Activated CD8-positive, alpha-beta T cell treated with anti-CD3 and anti-CD28 coated beads, Interleukin-2, amount 10 ng/mL, durations not matched to agents 7 days and 5 days (primary cell): Measurements from ENCODE around the gene MACROD2. TPM values are rescaled to one million over a fixed set of nuclear protein-coding genes. Genes with fewer than 3 reads are reported as not detected.

Experiments used
- ATAC-seq: fragments of 150-1000 bp; cut with Tn5 transposase; one replicate; pipeline ENCODE4 v1.10.0; 2021; ENCODE audit warnings: moderate library complexity
- CTCF ChIA-PET: fragments of 350-600 bp; sonication (Branson Sonifier 250); formaldehyde crosslinking; loops from one replicate; lab custom pipeline; 2021; ENCODE audit warnings: antibody characterized with exemption; lab: Charles Lee
- POLR2A ChIA-PET: fragments of 350-600 bp; sonication (Branson Sonifier 250); formaldehyde crosslinking; loops from one replicate; lab custom pipeline; 2021; ENCODE audit warnings: antibody characterized with exemption; lab: Charles Lee
- DNase-seq: peaks from one replicate; pipeline ENCODE4 v3.0.0-alpha.2; 2020
- H3K27ac Mint-ChIP-seq: one replicate; pipeline ENCODE4 v1.8.0; 2021; ENCODE audit warnings: mild to moderate bottlenecking, mixed read lengths
- H3K27me3 Mint-ChIP-seq: one replicate; pipeline ENCODE4 v1.8.0; 2021; ENCODE audit warnings: low read depth, mixed read lengths
- H3K36me3 Mint-ChIP-seq: one replicate; pipeline ENCODE4 v1.8.0; 2021; ENCODE audit warnings: low read depth, mixed read lengths
- H3K4me1 Mint-ChIP-seq: one replicate; pipeline ENCODE4 v1.8.0; 2021; ENCODE audit warnings: low read depth, mixed read lengths
- H3K4me3 Mint-ChIP-seq: one replicate; pipeline ENCODE4 v1.8.0; 2021; ENCODE audit warnings: mild to moderate bottlenecking, mixed read lengths
- H3K9me3 Mint-ChIP-seq: one replicate; pipeline ENCODE4 v1.8.0; 2022; ENCODE audit warnings: mixed read lengths; ENCODE audit not compliant: insufficient read depth
- total RNA-seq, 2 experiments: library from RNA; stranded (reverse); gene quantifications; one replicate each; pipeline ENCODE4 v1.2.3, GENCODE V29; 2021

Gene MACROD2
- total RNA-seq, 2 experiments from 2014 or later: 0.08 TPM; not detected in 1

DNA sequence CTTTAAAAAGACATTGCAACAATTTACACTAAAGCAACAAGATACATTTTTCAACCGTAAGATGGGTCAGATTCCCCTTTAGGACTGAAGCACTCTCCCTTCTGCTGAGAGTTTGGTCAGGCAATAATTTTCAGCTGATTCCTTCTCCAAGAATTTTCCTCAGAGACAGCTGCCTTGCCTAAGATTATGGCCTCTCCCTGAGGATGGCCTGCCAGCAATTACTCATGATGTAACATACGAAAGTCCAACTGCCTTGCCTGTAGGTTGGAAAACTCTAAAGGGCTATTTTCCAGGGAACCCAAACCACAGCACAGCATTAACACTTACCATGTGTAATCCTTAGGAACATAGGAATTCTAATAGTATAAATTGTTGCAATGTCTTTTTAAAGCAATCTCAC is 571.2 kb downstream of the MACROD2 start:
- POLR2A ChIA-PET: no interaction called here
- no peak for ATAC-seq

DNA sequence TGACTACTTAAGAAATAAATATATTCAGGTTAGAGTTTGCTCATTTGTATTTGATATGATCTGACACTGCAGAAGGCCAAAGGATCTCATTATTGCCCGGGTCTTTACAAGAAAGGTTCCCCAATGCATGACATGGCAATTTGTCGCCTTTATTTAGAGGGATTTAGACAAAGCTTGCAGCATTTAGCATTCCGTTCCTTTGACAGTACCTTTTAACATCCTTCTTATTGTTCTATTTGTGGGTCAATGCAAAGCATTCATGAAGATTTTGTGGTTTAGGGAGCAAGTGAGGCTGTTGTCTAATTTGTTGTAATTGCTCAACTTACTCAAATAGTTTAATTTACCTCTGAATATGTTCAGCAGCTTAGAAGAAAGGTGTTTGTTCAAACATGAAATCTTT is 572.9 kb downstream of the MACROD2 start:
- DNase-seq (no peak), ATAC-seq (no peak)
- no peaks in the 10 kb centered on the region for H3K27me3 Mint-ChIP-seq
- H3K4me3 Mint-ChIP-seq: no peak overlapping the region
- ChIA-PET CTCF (no interaction called here), POLR2A (no interaction called here)
- H3K36me3 Mint-ChIP-seq: no peaks in the 10 kb centered on the region
- H3K9me3 Mint-ChIP-seq: peaks cover 12% of the 10 kb centered on the region
- no peak overlapping the region for H3K27ac Mint-ChIP-seq
- no peaks in the 10 kb centered on the region for H3K4me1 Mint-ChIP-seq

More for the DNA sequence above, 571.2 kb downstream of the MACROD2 start:
- no peak overlapping the region for H3K27ac Mint-ChIP-seq
- H3K4me3 Mint-ChIP-seq: no peak overlapping the region
- DNase-seq: no peak
- CTCF ChIA-PET: no interaction called here
- H3K9me3 Mint-ChIP-seq: peaks cover 15% of the 10 kb centered on the region
- H3K36me3 Mint-ChIP-seq: no peaks in the 10 kb centered on the region
- no peaks in the 10 kb centered on the region for H3K4me1 Mint-ChIP-seq
- no peaks in the 10 kb centered on the region for H3K27me3 Mint-ChIP-seq

DNA sequence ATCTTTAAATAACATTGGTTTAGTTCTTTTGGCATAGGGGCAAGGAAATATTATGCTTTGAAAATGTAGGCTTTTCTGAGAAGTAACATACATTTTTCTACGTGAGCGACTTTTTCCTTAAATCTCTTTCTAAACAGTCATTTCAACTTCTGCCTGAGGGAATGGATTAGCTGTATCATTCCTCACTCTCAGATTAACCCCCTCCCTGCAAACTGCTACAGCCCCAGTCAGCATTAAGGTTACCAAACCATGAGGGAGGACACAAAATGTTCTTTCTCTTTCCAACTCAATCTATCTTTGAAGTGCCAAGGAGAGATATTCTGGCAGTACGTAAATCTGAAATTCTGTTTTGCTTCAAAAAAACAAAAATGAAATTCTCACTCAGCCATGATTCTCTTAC is 573.4 kb downstream of the MACROD2 start:
- DNase-seq (no peak), ATAC-seq (no peak)
- Mint-ChIP-seq H3K27ac (no peak overlapping the region), H3K4me3 (no peak overlapping the region), H3K9me3 (peaks cover 11% of the 10 kb centered on the region), H3K27me3 (no peaks in the 10 kb centered on the region), H3K36me3 (no peaks in the 10 kb centered on the region), H3K4me1 (no peaks in the 10 kb centered on the region)
- ChIA-PET POLR2A (no interaction called here), CTCF (no interaction called here)

- DNase-seq: no peak
These were observed 574.3 kb downstream of the MACROD2 start for GRCh38 chr20:14569641-14570040.

GRCh38 chr20:14570811-14571210 is 575.5 kb downstream of the MACROD2 start:
- ATAC-seq (no peak), DNase-seq (no peak)
- Mint-ChIP-seq H3K4me3 (no peak overlapping the region), H3K27me3 (no peaks in the 10 kb centered on the region), H3K4me1 (no peaks in the 10 kb centered on the region), H3K9me3 (no peaks in the 10 kb centered on the region), H3K27ac (no peak overlapping the region), H3K36me3 (no peaks in the 10 kb centered on the region)
- ChIA-PET CTCF (no interaction called here), POLR2A (no interaction called here)

More at GRCh38 chr20:14569641-14570040, 574.3 kb downstream of the MACROD2 start:
- Mint-ChIP-seq H3K27me3 (no peaks in the 10 kb centered on the region), H3K9me3 (peaks cover 1% of the 10 kb centered on the region), H3K4me1 (no peaks in the 10 kb centered on the region), H3K4me3 (no peak overlapping the region), H3K36me3 (no peaks in the 10 kb centered on the region), H3K27ac (no peak overlapping the region)
- ChIA-PET POLR2A (no interaction called here), CTCF (interaction anchor here (1.2 kb wide), 1 partner anchor 17 kb away, joined by 3 read pairs; no protein-coding TSS in a partner anchor)
- ATAC-seq: no peak

DNA sequence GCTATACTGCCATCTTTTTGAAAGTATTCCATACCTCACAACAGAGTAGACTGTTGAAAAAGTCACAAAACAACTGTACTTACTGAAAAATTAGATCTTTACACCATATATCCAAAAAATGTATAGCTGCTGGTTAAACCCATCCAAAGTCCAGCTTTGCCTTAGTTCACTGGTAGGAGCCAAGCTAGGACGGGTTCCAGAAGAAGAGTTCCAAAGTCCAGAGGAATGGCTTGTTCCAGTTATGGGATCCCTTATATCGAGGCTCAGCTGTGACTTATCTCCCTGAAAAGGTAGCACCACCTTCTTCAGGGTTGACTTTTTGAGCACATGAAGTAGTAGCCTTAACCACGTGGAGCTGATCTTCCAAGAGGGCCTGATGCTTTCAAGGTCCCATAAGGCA is 578.4 kb downstream of the MACROD2 start:
- Mint-ChIP-seq H3K36me3 (no peaks in the 10 kb centered on the region), H3K9me3 (no peaks in the 10 kb centered on the region), H3K4me3 (no peak overlapping the region), H3K27ac (no peak overlapping the region), H3K27me3 (no peaks in the 10 kb centered on the region), H3K4me1 (no peaks in the 10 kb centered on the region)
- ATAC-seq: no peak
- CTCF ChIA-PET: no interaction called here
- no peak for DNase-seq
- POLR2A ChIA-PET: no interaction called here

GRCh38 chr20:14576196-14576877 is 581.0 kb downstream of the MACROD2 start:
- Mint-ChIP-seq H3K27me3 (no peaks in the 10 kb centered on the region), H3K4me3 (no peak overlapping the region), H3K4me1 (no peaks in the 10 kb centered on the region), H3K9me3 (no peaks in the 10 kb centered on the region), H3K36me3 (no peaks in the 10 kb centered on the region), H3K27ac (no peak overlapping the region)
- CTCF ChIA-PET: no interaction called here
- no peak for DNase-seq
- no peak for ATAC-seq
- POLR2A ChIA-PET: no interaction called here

DNA sequence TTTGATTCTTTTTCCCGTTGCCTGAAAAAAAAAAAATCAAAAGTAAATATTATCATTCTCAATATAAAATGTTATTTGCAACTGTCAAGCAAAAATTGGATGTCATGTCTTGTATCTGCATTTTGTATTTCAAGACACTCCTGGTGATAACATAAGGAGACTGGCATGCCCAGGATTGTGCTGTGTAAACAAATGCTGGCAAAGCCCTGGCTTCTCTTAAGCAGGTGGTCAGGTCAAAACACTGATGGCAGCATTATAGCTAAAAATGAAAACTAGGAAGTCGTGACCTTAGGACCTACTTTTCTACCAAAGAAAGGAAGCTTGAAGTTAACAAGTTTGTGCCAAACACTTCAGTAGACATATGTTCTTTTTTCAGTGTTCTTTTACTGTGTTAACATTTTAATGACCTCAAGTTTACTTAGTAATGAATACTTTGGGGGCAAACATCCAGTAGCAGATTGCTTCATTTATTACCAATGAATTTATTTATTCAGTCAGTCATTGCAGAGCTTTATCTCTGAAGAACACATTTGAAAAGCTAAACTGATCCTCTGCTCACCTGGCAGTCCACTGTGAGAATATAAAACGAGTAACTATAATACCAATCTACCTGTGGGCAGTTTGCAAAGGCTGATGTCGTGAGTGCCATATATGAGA is 585.2 kb downstream of the MACROD2 start:
- ChIA-PET POLR2A (no interaction called here), CTCF (no interaction called here)
- Mint-ChIP-seq H3K4me1 (no peaks in the 10 kb centered on the region), H3K27me3 (no peaks in the 10 kb centered on the region), H3K36me3 (no peaks in the 10 kb centered on the region), H3K27ac (no peak overlapping the region), H3K4me3 (no peak overlapping the region), H3K9me3 (no peaks in the 10 kb centered on the region)
- ATAC-seq (no peak), DNase-seq (no peak)

DNA sequence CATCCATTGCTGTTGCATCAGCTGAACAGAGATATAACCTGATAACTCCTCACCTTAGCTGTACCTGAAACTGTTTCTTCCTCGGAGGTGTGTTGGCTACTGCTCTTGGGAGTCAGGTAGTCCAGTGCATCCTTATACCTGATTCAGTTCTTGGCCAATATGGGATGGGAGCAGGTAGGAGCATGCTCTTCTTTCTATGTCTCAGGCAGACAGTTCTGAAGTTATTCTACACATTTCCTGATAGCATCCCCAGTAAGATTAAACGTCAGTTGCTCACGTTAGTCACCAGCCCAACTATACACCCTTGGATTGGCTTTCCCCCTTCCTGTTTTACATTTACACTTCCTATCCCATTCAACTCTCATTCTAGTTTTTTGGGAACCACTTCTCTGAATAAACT is 586.4 kb downstream of the MACROD2 start:
- CTCF ChIA-PET: no interaction called here
- DNase-seq: no peak
- POLR2A ChIA-PET: no interaction called here
- no peaks in the 10 kb centered on the region for H3K9me3 Mint-ChIP-seq
- H3K4me1 Mint-ChIP-seq: no peaks in the 10 kb centered on the region
- no peak overlapping the region for H3K27ac Mint-ChIP-seq
- no peak for ATAC-seq
- H3K27me3 Mint-ChIP-seq: no peaks in the 10 kb centered on the region
- no peaks in the 10 kb centered on the region for H3K36me3 Mint-ChIP-seq
- no peak overlapping the region for H3K4me3 Mint-ChIP-seq

GRCh38 chr20:14582855-14583254 is 587.5 kb downstream of the MACROD2 start:
- ATAC-seq: no peak
- CTCF ChIA-PET: no interaction called here
- H3K4me1 Mint-ChIP-seq: no peaks in the 10 kb centered on the region

GRCh38 chr20:14583413-14583812 is 588.1 kb downstream of the MACROD2 start:
- CTCF ChIA-PET: no interaction called here
- ATAC-seq (no peak), DNase-seq (no peak)
- Mint-ChIP-seq H3K36me3 (no peaks in the 10 kb centered on the region), H3K4me1 (no peaks in the 10 kb centered on the region), H3K9me3 (no peaks in the 10 kb centered on the region), H3K4me3 (no peak overlapping the region), H3K27ac (no peak overlapping the region), H3K27me3 (no peaks in the 10 kb centered on the region)
- POLR2A ChIA-PET: no interaction called here

More at GRCh38 chr20:14582855-14583254, 587.5 kb downstream of the MACROD2 start:
- Mint-ChIP-seq H3K36me3 (no peaks in the 10 kb centered on the region), H3K9me3 (no peaks in the 10 kb centered on the region), H3K27me3 (no peaks in the 10 kb centered on the region), H3K4me3 (no peak overlapping the region), H3K27ac (no peak overlapping the region)
- DNase-seq: no peak
- POLR2A ChIA-PET: no interaction called here

DNA sequence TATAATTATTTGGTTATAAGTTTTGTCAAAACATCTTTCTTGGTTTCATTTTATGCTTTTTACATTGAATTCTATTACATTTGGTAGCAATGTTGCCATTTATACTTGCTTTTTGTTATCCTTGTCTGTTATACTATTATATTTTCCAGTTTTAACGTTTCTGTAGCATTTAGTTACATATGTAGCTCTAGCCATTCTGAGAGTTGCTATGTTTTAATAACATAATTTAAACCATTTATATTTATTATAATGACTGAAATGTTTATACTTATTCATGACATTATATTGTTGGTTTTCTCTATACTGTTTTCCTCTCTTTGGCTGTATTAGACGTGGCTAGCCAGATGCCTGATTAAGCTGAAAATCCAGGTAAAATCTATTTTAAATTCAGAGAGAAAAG is 594.1 kb downstream of the MACROD2 start:
- ChIA-PET POLR2A (no interaction called here), CTCF (no interaction called here)
- ATAC-seq: no peak
- Mint-ChIP-seq H3K27ac (no peak overlapping the region), H3K36me3 (no peaks in the 10 kb centered on the region), H3K4me1 (no peaks in the 10 kb centered on the region), H3K9me3 (peaks cover 4% of the 10 kb centered on the region), H3K4me3 (no peak overlapping the region), H3K27me3 (no peaks in the 10 kb centered on the region)
- DNase-seq: no peak
